A549 (cell line): ENCODE measurements around the gene RAMP1. TPM values are rescaled to one million over a fixed set of nuclear protein-coding genes. Genes with fewer than 3 reads are reported as not detected.

Source experiments
- GATA3 ChIP-seq: IDR thresholded peaks from 2 replicates; pipeline ENCODE4 v1.6.1; 2012; ENCODE audit warnings: borderline replicate concordance
- JUN ChIP-seq, 2 experiments: fragments of >200 bp; sonication (Bioruptor Twin); formaldehyde crosslinking; IDR thresholded peaks; 2 replicates in 1 of 2; 3 replicates in 1 of 2; pipeline ENCODE4 v1.6.1; 2016 to 2017
- polyA plus RNA-seq, 4 experiments: library from polyadenylated mRNA; depleted of rRNA in 3 of 4; stranded (reverse); fragments of >200 nt; fragmentation: RNase III in 1 of 4; extraction: RNeasy Plus Mini Kit Qiagen cat#74134 plus additional on column Dnase treatment in 1 of 4; gene quantifications; 2 replicates in 3 of 4; 3 replicates in 1 of 4; pipeline ENCODE4 v1.2.3, GENCODE V29; 2011 to 2017
- small RNA-seq, 6 experiments: library from RNA; depleted of rRNA; stranded (forward); fragments of <200 nt; gene quantifications; one replicate each; pipeline ENCODE3, GENCODE V24; 2012
- TF ChIP-seq, protein P1 (sequence below): fragments of >200 bp; sonication (Bioruptor Twin); formaldehyde crosslinking; IDR thresholded peaks from 3 replicates; pipeline ENCODE4 v1.6.1; 2016

RAMP1 gene
- polyA plus RNA-seq, 2 of the 4 experiments (the other 2 are of a cell fraction): not detected

DNA sequence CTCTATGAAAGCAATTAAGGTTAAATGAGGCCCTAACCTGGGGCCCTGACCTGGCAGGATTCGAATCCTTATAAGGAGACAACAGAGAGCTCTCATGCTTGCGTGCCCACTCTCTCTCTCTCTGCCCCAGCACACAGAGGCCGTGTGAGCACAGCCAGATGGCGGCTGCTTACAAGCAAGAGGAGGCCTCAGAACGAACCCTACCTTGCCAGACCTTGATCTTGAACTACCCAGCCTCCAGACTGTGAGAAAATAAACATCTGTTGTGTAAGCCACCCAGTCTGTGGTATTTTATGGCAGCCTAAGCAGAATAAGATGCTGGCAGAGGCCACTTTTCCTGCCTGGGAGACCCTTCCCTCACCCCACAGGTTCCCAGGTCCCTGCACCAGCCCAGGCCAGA lies 102.2 kb downstream of the RAMP1 start (continued):
- TF ChIP-seq, protein P1, sequence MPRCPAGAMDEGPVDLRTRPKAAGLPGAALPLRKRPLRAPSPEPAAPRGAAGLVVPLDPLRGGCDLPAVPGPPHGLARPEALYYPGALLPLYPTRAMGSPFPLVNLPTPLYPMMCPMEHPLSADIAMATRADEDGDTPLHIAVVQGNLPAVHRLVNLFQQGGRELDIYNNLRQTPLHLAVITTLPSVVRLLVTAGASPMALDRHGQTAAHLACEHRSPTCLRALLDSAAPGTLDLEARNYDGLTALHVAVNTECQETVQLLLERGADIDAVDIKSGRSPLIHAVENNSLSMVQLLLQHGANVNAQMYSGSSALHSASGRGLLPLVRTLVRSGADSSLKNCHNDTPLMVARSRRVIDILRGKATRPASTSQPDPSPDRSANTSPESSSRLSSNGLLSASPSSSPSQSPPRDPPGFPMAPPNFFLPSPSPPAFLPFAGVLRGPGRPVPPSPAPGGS: no peak
- TF ChIP-seq GATA3 (no peak), JUN (IDR thresholded peaks at IDR 0.05) (no peak)

Small RNAs within 50 kb of the gene (small RNA-seq; reads per million reads assigned to genes)
- 0 reads per million in 6 experiments for gene RF00157

Other genes starting within 250 kb of the RAMP1 start
- 78.3 and 93.0 TPM in 2 replicates for gene LRRFIP1, start 232.0 kb upstream of the RAMP1 start, polyA plus RNA-seq (2011; rRNA removed)
- gene LRRFIP1, start 232.0 kb upstream of the RAMP1 start, polyA plus RNA-seq (2017; fragmentation: RNase III; extraction: RNeasy Plus Mini Kit Qiagen cat#74134 plus additional on column Dnase treatment): 69.1 to 75.6 TPM (median 74.7 TPM) in 3 replicates
- gene RBM44, start 60.8 kb upstream of the RAMP1 start, polyA plus RNA-seq (2011; rRNA removed): 0.54 and 0.87 TPM in 2 replicates
- 0.14 to 0.30 TPM (median 0.21 TPM) in 3 replicates for gene RBM44, start 60.8 kb upstream of the RAMP1 start, polyA plus RNA-seq (2017; fragmentation: RNase III; extraction: RNeasy Plus Mini Kit Qiagen cat#74134 plus additional on column Dnase treatment)
- 65.5 and 81.1 TPM in 2 replicates for gene UBE2F, start 107.4 kb downstream of the RAMP1 start, polyA plus RNA-seq (2011; rRNA removed)
- gene UBE2F, start 107.4 kb downstream of the RAMP1 start, polyA plus RNA-seq (2017; fragmentation: RNase III; extraction: RNeasy Plus Mini Kit Qiagen cat#74134 plus additional on column Dnase treatment): 49.1 to 51.3 TPM (median 49.7 TPM) in 3 replicates
- gene SCLY, start 201.4 kb downstream of the RAMP1 start, polyA plus RNA-seq (2011; rRNA removed): 19.0 and 19.3 TPM in 2 replicates
- 25.5 to 28.3 TPM (median 28.1 TPM) in 3 replicates for gene SCLY, start 201.4 kb downstream of the RAMP1 start, polyA plus RNA-seq (2017; fragmentation: RNase III; extraction: RNeasy Plus Mini Kit Qiagen cat#74134 plus additional on column Dnase treatment)
- 0.04 and 0.07 TPM in 2 replicates for gene ESPNL, start 240.7 kb downstream of the RAMP1 start, polyA plus RNA-seq (2011; rRNA removed)
- 0.15 to 0.22 TPM (median 0.17 TPM) in 3 replicates for gene ESPNL, start 240.7 kb downstream of the RAMP1 start, polyA plus RNA-seq (2017; fragmentation: RNase III; extraction: RNeasy Plus Mini Kit Qiagen cat#74134 plus additional on column Dnase treatment)